ENCODE results near the gene TMCO6. TPM values are rescaled to one million over a fixed set of nuclear protein-coding genes. Genes with fewer than 3 reads are reported as not detected.
A peak's percentile ranks its signal among the peaks of the same experiment; 100 is the strongest.

Gene TMCO6
- total and polyA plus RNA-seq, 9 of the 15 experiments (the other 6 are each of a cell fraction or from before 2014, with no cell fraction given), result 3.4 to 46.4 (median 16.7) TPM

GRCh38 chr5:140664359-140665119, 25.3 kb downstream of the TMCO6 start, which contains the start of gene WDR55 (continued):
- no peak for TF ChIP-seq MBD1 (CRISPR knock-in tag; IDR thresholded peaks at IDR 0.05)
- TF ChIP-seq MYNN (IDR thresholded peaks at IDR 0.05), result peak; percentile 67
- TF ChIP-seq MYNN (CRISPR knock-in tag; IDR thresholded peaks at IDR 0.05), result no peak
- TF ChIP-seq E2F8 (IDR thresholded peaks at IDR 0.05; ENCODE audit: low read depth, partially characterized antibody), result peak; percentile 89
- peak; percentile 61 for TF ChIP-seq THAP12 (CRISPR knock-in tag; IDR thresholded peaks at IDR 0.05)
- no peak for TF ChIP-seq ATF2 (CRISPR knock-in tag; IDR thresholded peaks at IDR 0.05)
- peak; percentile 97 for TF ChIP-seq ZBTB40 (IDR thresholded peaks at IDR 0.05)
- no peak for TF ChIP-seq ZBTB40 (CRISPR knock-in tag; IDR thresholded peaks at IDR 0.05)
- no peak for TF ChIP-seq ZC3H8 (IDR thresholded peaks at IDR 0.05)

Measured in K562 (cell line).